ENCODE results near the gene NGF. TPM values are rescaled to one million over a fixed set of nuclear protein-coding genes. Genes with fewer than 3 reads are reported as not detected.

The NGF gene
- total and polyA plus RNA-seq, 2 of the 8 experiments (the other 6 are each of a cell fraction or from before 2014, with no cell fraction given): 1.6 TPM; not detected in 1

- Histone ChIP-seq H3K18ac (ENCODE audit: extremely low read depth, low read length) (no peak overlapping the region), H4K5ac (ENCODE audit: insufficient read length, low read depth, low read length) (no peak overlapping the region), H3K79me1 (ENCODE audit: low read depth, low read length) (no peaks in the 10 kb centered on the region), H2BK15ac (ENCODE audit: low read length) (no peak overlapping the region), H2BK120ac (replicated peaks; ENCODE audit: low read depth, low read length) (no peak overlapping the region), H4K91ac (replicated peaks; ENCODE audit: insufficient read length, low read length) (no peak overlapping the region), H3K79me2 (ENCODE audit: control insufficient read depth in 1 of 2, insufficient read depth in 2 of 2, low read length in 2 of 2) (no peaks in the 10 kb centered on the region), H3K9ac (replicated peaks in 1 of 4; ENCODE audit: extremely low read depth in 1 of 4, low read depth in 3 of 4, low read length in 3 of 4) (no peak overlapping the region), H3K14ac (ENCODE audit: insufficient read length) (no peak overlapping the region), H3K4me1 (replicated peaks in 1 of 4; ENCODE audit: control insufficient read depth in 3 of 4, insufficient read depth in 4 of 4, low read length in 3 of 4) (no peaks in the 10 kb centered on the region), H3K23ac (ENCODE audit: insufficient read length) (no peak overlapping the region), H3K27me3 (replicated peaks in 1 of 4; ENCODE audit: control insufficient read depth in 3 of 4, extremely low read depth in 1 of 4, insufficient read depth in 3 of 4, low read length in 3 of 4) (no peaks in the 10 kb centered on the region), H3K27ac (ENCODE audit: low read depth, low read length) (no peak overlapping the region), H2BK5ac (ENCODE audit: low read depth, low read length) (no peak overlapping the region), H3K4me3 (ENCODE audit: extremely low read depth in 1 of 4, insufficient read depth in 2 of 4, low read depth in 3 of 4, low read length in 4 of 4) (no peak overlapping the region), H2BK20ac (ENCODE audit: low read length) (no peak overlapping the region), H2AK5ac (ENCODE audit: low read depth, low read length) (no peak overlapping the region), H3K9me3 (ENCODE audit: insufficient read depth in 2 of 2, low read depth in 1 of 2, low read length in 1 of 2) (no peaks in the 10 kb centered on the region), H3K4ac (replicated peaks; ENCODE audit: insufficient read length, low read depth, low read length) (no peak overlapping the region), H2BK12ac (ENCODE audit: low read depth, low read length) (no peak overlapping the region), H4K8ac (ENCODE audit: extremely low read depth, insufficient read depth, low read length) (no peak overlapping the region), H3K4me2 (ENCODE audit: insufficient read depth in 1 of 2, low read depth in 2 of 2, low read length in 2 of 2) (no peak overlapping the region), H3K36me3 (ENCODE audit: control insufficient read depth in 2 of 4, insufficient read depth in 4 of 4, low read length in 3 of 4) (no peaks in the 10 kb centered on the region), H2AFZ (ENCODE audit: low read length) (no peak overlapping the region), H4K20me1 (replicated peaks in 1 of 2; ENCODE audit: control insufficient read depth in 1 of 2, insufficient read depth in 2 of 2, low read length in 2 of 2) (no peaks in the 10 kb centered on the region), H3K23me2 (ENCODE audit: low read depth, low read length) (no peaks in the 10 kb centered on the region), H3K56ac (replicated peaks; ENCODE audit: insufficient read length, low read depth, low read length) (no peak overlapping the region)
- FAIRE-seq (no peak), DNase-seq (ENCODE audit: low read depth in 1 of 2, low spot score in 2 of 2) (no peak)
- POLR2A ChIA-PET (ENCODE audit: partially characterized antibody): no interaction called here
- TF ChIP-seq ZNF274 (IDR thresholded peaks at IDR 0.05; ENCODE audit: borderline replicate concordance, extremely low read depth, low read length) (no peak), GTF2F1 (IDR thresholded peaks at IDR 0.05; ENCODE audit: borderline replicate concordance, low read depth, low read length) (no peak), CBX5 (IDR thresholded peaks at IDR 0.05; ENCODE audit: low read depth, low read length) (no peak), POLR2A (IDR thresholded peaks at IDR 0.05; ENCODE audit: control extremely low read depth in 1 of 2, low read depth in 2 of 2, low read length in 2 of 2) (no peak), POLR2AphosphoS5 (IDR thresholded peaks at IDR 0.05; ENCODE audit: low read depth, low read length) (no peak), JUN (IDR thresholded peaks at IDR 0.05; ENCODE audit: low read depth, low read length) (no peak), SRF (IDR thresholded peaks at IDR 0.05; ENCODE audit: low read depth, low read length) (no peak), CHD1 (IDR thresholded peaks at IDR 0.05; ENCODE audit: low read depth, low read length) (no peak), TCF12 (IDR thresholded peaks at IDR 0.05; ENCODE audit: low read depth, low read length) (no peak), SIRT6 (IDR thresholded peaks at IDR 0.05; ENCODE audit: low read length) (no peak), CTCF (IDR thresholded peaks at IDR 0.05; ENCODE audit: control extremely low read depth in 1 of 3, insufficient read depth in 1 of 3, low read depth in 1 of 3, low read length in 3 of 3) (no peak)
- CTCF ChIA-PET (ENCODE audit: partially characterized antibody): interaction anchor here (2.7 kb wide), 1 partner anchor 38 kb away, joined by 11 read pairs; no protein-coding TSS in a partner anchor
- WGBS, 2 experiments (ENCODE audit: extremely low coverage in 1 of 2, insufficient coverage in 1 of 2, insufficient read length in 1 of 2, insufficient replicate concordance in 2 of 2, low coverage in 1 of 2, low lambda C conversion rate in 2 of 2, missing lambda C conversion rate in 1 of 2): 75% methylated on average over 1 of the region's 1 CpG; no CpG with 5 or more reads in 1 of the 2 experiments
Measured at GRCh38 chr1:115313182-115313581, 24.9 kb downstream of the NGF start.

Data from H1 (cell line).